ENCODE results near the gene WDR1.

WDR1 gene

GRCh38 chr4:10095296-10095991 is 21.2 kb downstream of the WDR1 start:
- Histone ChIP-seq H3K36me3 (ENCODE audit: low read length) (no peaks in the 10 kb centered on the region; the same call in 1 of the 2 replicates), H3K4me2 (ENCODE audit: low read depth, low read length, poor library complexity, severe bottlenecking) (no peak overlapping the region), H3K27ac (ENCODE audit: low read depth, low read length) (no peak overlapping the region), H3K9ac (ENCODE audit: low read length) (no peak overlapping the region), H4K20me1 (ENCODE audit: low read depth, low read length) (peaks cover 5% of the 10 kb centered on the region; the same call in 1 of the 2 replicates), H3K27me3 (ENCODE audit: low read length) (no peaks in the 10 kb centered on the region), H3K4me3 (ENCODE audit: insufficient read depth, low read length, poor library complexity, severe bottlenecking) (no peak overlapping the region), H3F3A (ENCODE audit: insufficient read depth) (no peaks in the 10 kb centered on the region), H3K9me2 (replicated peaks; ENCODE audit: insufficient read depth, low read length) (no peaks in the 10 kb centered on the region), H2AFZ (ENCODE audit: low read depth, low read length, severe bottlenecking) (no peak overlapping the region), H3K79me2 (ENCODE audit: insufficient read depth, low read length) (peaks cover 26% of the 10 kb centered on the region), H3K9me3 (ENCODE audit: insufficient read depth, low read length) (no peaks in the 10 kb centered on the region)
- TF ChIP-seq EZH2phosphoT487 (conservative IDR thresholded peaks at IDR 0.05; ENCODE audit: low read length) = no peak
- TF ChIP-seq, protein P1, sequence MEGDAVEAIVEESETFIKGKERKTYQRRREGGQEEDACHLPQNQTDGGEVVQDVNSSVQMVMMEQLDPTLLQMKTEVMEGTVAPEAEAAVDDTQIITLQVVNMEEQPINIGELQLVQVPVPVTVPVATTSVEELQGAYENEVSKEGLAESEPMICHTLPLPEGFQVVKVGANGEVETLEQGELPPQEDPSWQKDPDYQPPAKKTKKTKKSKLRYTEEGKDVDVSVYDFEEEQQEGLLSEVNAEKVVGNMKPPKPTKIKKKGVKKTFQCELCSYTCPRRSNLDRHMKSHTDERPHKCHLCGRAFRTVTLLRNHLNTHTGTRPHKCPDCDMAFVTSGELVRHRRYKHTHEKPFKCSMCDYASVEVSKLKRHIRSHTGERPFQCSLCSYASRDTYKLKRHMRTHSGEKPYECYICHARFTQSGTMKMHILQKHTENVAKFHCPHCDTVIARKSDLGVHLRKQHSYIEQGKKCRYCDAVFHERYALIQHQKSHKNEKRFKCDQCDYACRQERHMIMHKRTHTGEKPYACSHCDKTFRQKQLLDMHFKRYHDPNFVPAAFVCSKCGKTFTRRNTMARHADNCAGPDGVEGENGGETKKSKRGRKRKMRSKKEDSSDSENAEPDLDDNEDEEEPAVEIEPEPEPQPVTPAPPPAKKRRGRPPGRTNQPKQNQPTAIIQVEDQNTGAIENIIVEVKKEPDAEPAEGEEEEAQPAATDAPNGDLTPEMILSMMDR (IDR thresholded peaks at IDR 0.05; ENCODE audit: insufficient read depth, low read length, poor library complexity, severe bottlenecking) = no peak

- Histone ChIP-seq H3K9me3 (ENCODE audit: insufficient read depth, low read length) (no peaks in the 10 kb centered on the region), H3K27ac (ENCODE audit: low read depth, low read length) (no peak overlapping the region), H3F3A (ENCODE audit: insufficient read depth) (no peaks in the 10 kb centered on the region), H3K9me2 (replicated peaks; ENCODE audit: insufficient read depth, low read length) (no peaks in the 10 kb centered on the region), H3K79me2 (ENCODE audit: insufficient read depth, low read length) (peaks cover 24% of the 10 kb centered on the region), H4K20me1 (ENCODE audit: low read depth, low read length) (peaks cover 9% of the 10 kb centered on the region; the same call in 1 of the 2 replicates), H2AFZ (ENCODE audit: low read depth, low read length, severe bottlenecking) (no peak overlapping the region), H3K36me3 (ENCODE audit: low read length) (peaks cover 3% of the 10 kb centered on the region; the same call in 1 of the 2 replicates), H3K4me3 (ENCODE audit: insufficient read depth, low read length, poor library complexity, severe bottlenecking) (no peak overlapping the region), H3K4me2 (ENCODE audit: low read depth, low read length, poor library complexity, severe bottlenecking) (no peak overlapping the region), H3K9ac (ENCODE audit: low read length) (no peak overlapping the region), H3K27me3 (ENCODE audit: low read length) (no peaks in the 10 kb centered on the region)
- TF ChIP-seq EZH2phosphoT487 (conservative IDR thresholded peaks at IDR 0.05; ENCODE audit: low read length) = no peak
- TF ChIP-seq, protein P1 (IDR thresholded peaks at IDR 0.05; ENCODE audit: insufficient read depth, low read length, poor library complexity, severe bottlenecking) = no peak
Observed at GRCh38 chr4:10094841-10095240, 21.8 kb downstream of the WDR1 start.

- Histone ChIP-seq H3K9me3 (ENCODE audit: insufficient read depth, low read length) (no peaks in the 10 kb centered on the region), H3K9ac (ENCODE audit: low read length) (no peak overlapping the region), H4K20me1 (ENCODE audit: low read depth, low read length) (peaks cover 14% of the 10 kb centered on the region; the same call in 1 of the 2 replicates), H3K9me2 (replicated peaks; ENCODE audit: insufficient read depth, low read length) (no peaks in the 10 kb centered on the region), H3K27ac (ENCODE audit: low read depth, low read length) (no peak overlapping the region), H3K36me3 (ENCODE audit: low read length) (peaks cover 3% of the 10 kb centered on the region; the same call in 1 of the 2 replicates), H3K4me3 (ENCODE audit: insufficient read depth, low read length, poor library complexity, severe bottlenecking) (no peak overlapping the region), H3K79me2 (ENCODE audit: insufficient read depth, low read length) (peaks cover 24% of the 10 kb centered on the region), H3F3A (ENCODE audit: insufficient read depth) (no peaks in the 10 kb centered on the region), H3K27me3 (ENCODE audit: low read length) (no peaks in the 10 kb centered on the region), H2AFZ (ENCODE audit: low read depth, low read length, severe bottlenecking) (no peak overlapping the region), H3K4me2 (ENCODE audit: low read depth, low read length, poor library complexity, severe bottlenecking) (no peak overlapping the region)
- TF ChIP-seq, protein P1 (IDR thresholded peaks at IDR 0.05; ENCODE audit: insufficient read depth, low read length, poor library complexity, severe bottlenecking) = no peak
- TF ChIP-seq EZH2phosphoT487 (conservative IDR thresholded peaks at IDR 0.05; ENCODE audit: low read length) = no peak
Observed at GRCh38 chr4:10093801-10094552, 22.6 kb downstream of the WDR1 start.

Measured in SU-DHL-6 (cell line).